HepG2 (cell line): ENCODE measurements around the gene POLDIP3. TPM values are rescaled to one million over a fixed set of nuclear protein-coding genes. Genes with fewer than 3 reads are reported as not detected.

Experiments used
- ARID4A ChIP-seq: sonication (generic); formaldehyde crosslinking; IDR thresholded peaks from 2 replicates; pipeline ENCODE4 v1.5.0; 2020; ENCODE audit warnings: mild to moderate bottlenecking, missing genetic modification reagents, borderline replicate concordance
- ARNT2 ChIP-seq: sonication (generic); formaldehyde crosslinking; IDR thresholded peaks from 2 replicates; pipeline ENCODE4 v1.8.0; 2022; ENCODE audit warnings: mild to moderate bottlenecking, low read depth, missing genetic modification reagents, moderate library complexity
- BCLAF1 ChIP-seq: fragments of 450-650 bp; IDR thresholded peaks from 2 replicates; pipeline ENCODE4 v1.6.1; 2017; ENCODE audit warnings: mild to moderate bottlenecking
- CHD2 ChIP-seq: IDR thresholded peaks from 2 replicates; pipeline ENCODE4 v1.6.1; 2011; ENCODE audit warnings: low read depth, low read length, improper control_type of control experiment
- CREB3 ChIP-seq: sonication (generic); formaldehyde crosslinking; IDR thresholded peaks from 2 replicates; pipeline ENCODE4 v1.5.0; 2020; ENCODE audit warnings: missing genetic modification reagents
- NAIF1 ChIP-seq: sonication (generic); formaldehyde crosslinking; IDR thresholded peaks from 2 replicates; pipeline ENCODE4 v1.5.0; 2020; ENCODE audit warnings: mild to moderate bottlenecking, missing genetic modification reagents, borderline replicate concordance
- NR1H2 ChIP-seq: sonication (generic); formaldehyde crosslinking; IDR thresholded peaks from 2 replicates; pipeline ENCODE4 v1.8.1; 2022; ENCODE audit warnings: low read depth, missing genetic modification reagents, borderline replicate concordance
- TFDP2 ChIP-seq: sonication (generic); formaldehyde crosslinking; IDR thresholded peaks from 2 replicates; pipeline ENCODE4 v1.4.0; 2020; ENCODE audit warnings: missing genetic modification reagents
- ZNF441 ChIP-seq: sonication (generic); formaldehyde crosslinking; IDR thresholded peaks from 2 replicates; pipeline ENCODE4 v1.7.0; 2021; ENCODE audit warnings: missing genetic modification reagents, borderline replicate concordance
- ZNF503 ChIP-seq: sonication (generic); formaldehyde crosslinking; IDR thresholded peaks from 2 replicates; pipeline ENCODE4 v1.4.0; 2020; ENCODE audit warnings: missing genetic modification reagents
- ZNF704 ChIP-seq: sonication (generic); formaldehyde crosslinking; IDR thresholded peaks from 2 replicates; pipeline ENCODE4 v1.8.1; 2023; ENCODE audit warnings: mild to moderate bottlenecking, inconsistent platforms, moderate library complexity, missing genetic modification reagents, borderline replicate concordance
- ZSCAN30 ChIP-seq: sonication (generic); formaldehyde crosslinking; IDR thresholded peaks from 2 replicates; pipeline ENCODE4 v1.5.0; 2020; ENCODE audit warnings: mild to moderate bottlenecking, missing genetic modification reagents
- polyA plus RNA-seq, 8 experiments: library from polyadenylated mRNA; depleted of rRNA in 3 of 8; stranded (reverse) in 7 of 8; unstranded in 1 of 8; fragments of >200 nt; fragmentation: Illumina TruSeq in 4 of 8; extraction: Trizol in 4 of 8; gene quantifications; 2 replicates each; pipeline versions ENCODE4 v1.2.1 to v1.2.3, GENCODE V29; 2011 to 2016; ENCODE audit warnings: low read depth in 4 of 8, missing spikeins in 1 of 8, mixed read lengths in 1 of 8; ENCODE audit not compliant: insufficient read depth in 1 of 8
- total RNA-seq, 5 experiments: library from RNA; depleted of rRNA; stranded (reverse); fragments of >200 nt; fragmentation: Illumina TruSeq; extraction: Trizol; gene quantifications; 2 replicates each; pipeline ENCODE4 v1.2.3, GENCODE V29; 2016; ENCODE audit warnings: low read depth in 1 of 5

Gene POLDIP3
- total and polyA plus RNA-seq, 2 of the 13 experiments (the other 11 are each of a cell fraction or from before 2014, with no cell fraction given) = 45.8 to 47.4 TPM

GRCh38 chr22:42646569-42647525 is 32.2 kb upstream of the POLDIP3 start (continued):
- TF ChIP-seq ARID4A (no peak), NAIF1 (CRISPR knock-in tag) (no peak), NR1H2 (CRISPR knock-in tag) (no peak), CREB3 (CRISPR knock-in tag) (no peak), ZNF704 (CRISPR knock-in tag) (no peak), ZNF503 (CRISPR knock-in tag) (no peak), ZSCAN30 (no peak), ZNF441 (CRISPR knock-in tag) (no peak), CHD2 (no peak), BCLAF1 (no peak), TFDP2 (no peak), ARNT2 (CRISPR knock-in tag) (no peak)
